DOHH2 (cell line): ENCODE data around the gene LSM5.

Source experiments
- H3F3A ChIP-seq: fragments of 200-600 bp; sonication (generic), shearing (Covaris generic); 2 replicates; pipeline ENCODE4 v1.6.0; 2016; ENCODE audit warnings: antibody characterized with exemption, mild to moderate bottlenecking; ENCODE audit not compliant: control insufficient read depth, insufficient read depth
- H3K27ac ChIP-seq: fragments of 200-600 bp; sonication (generic); 2 replicates; pipeline ENCODE4 v1.5.1; 2014; ENCODE audit warnings: low read depth, mild to moderate bottlenecking, low read length, moderate library complexity
- H3K27me3 ChIP-seq: fragments of 200-600 bp; sonication (generic); 2 replicates; pipeline ENCODE4 v1.6.1; 2014; ENCODE audit warnings: mild to moderate bottlenecking, low read length, mixed read lengths; ENCODE audit not compliant: control insufficient read depth
- H3K36me3 ChIP-seq: fragments of 200-600 bp; sonication (generic); 2 replicates; pipeline ENCODE4 v1.6.1; 2014; ENCODE audit warnings: mild to moderate bottlenecking, low read length, moderate library complexity, mixed read lengths; ENCODE audit not compliant: control insufficient read depth
- H3K4me1 ChIP-seq: fragments of 200-600 bp; sonication (generic); 2 replicates; pipeline ENCODE4 v1.6.1; 2014; ENCODE audit warnings: mild to moderate bottlenecking, low read length, mixed read lengths; ENCODE audit not compliant: control insufficient read depth
- H3K4me2 ChIP-seq: fragments of 200-600 bp; sonication (generic); 2 replicates; pipeline ENCODE4 v1.6.0; 2014; ENCODE audit warnings: mild to moderate bottlenecking, low read length, moderate library complexity
- H3K4me3 ChIP-seq: fragments of 200-600 bp; sonication (generic); 2 replicates; pipeline ENCODE4 v1.5.1; 2014; ENCODE audit warnings: mild to moderate bottlenecking, low read length, mixed read lengths
- H3K79me2 ChIP-seq: fragments of 200-600 bp; sonication (generic); 2 replicates; pipeline ENCODE4 v1.6.1; 2014; ENCODE audit warnings: mild to moderate bottlenecking, low read length, mixed read lengths; ENCODE audit not compliant: control insufficient read depth
- H3K9me2 ChIP-seq: fragments of 200-600 bp; sonication (generic); replicated peaks from 2 replicates; pipeline ENCODE4 v1.6.1; 2014; ENCODE audit warnings: mild to moderate bottlenecking, low read length, mixed read lengths; ENCODE audit not compliant: control insufficient read depth
- H3K9me3 ChIP-seq: fragments of 200-600 bp; sonication (generic); 2 replicates; pipeline ENCODE4 v1.6.1; 2014; ENCODE audit warnings: antibody characterized with exemption, low read length, mixed read lengths; ENCODE audit not compliant: control insufficient read depth, insufficient read depth
- H4K20me1 ChIP-seq: fragments of 200-600 bp; sonication (generic); 2 replicates; pipeline ENCODE4 v1.6.0; 2014; ENCODE audit warnings: low read depth, mild to moderate bottlenecking, antibody characterized with exemption, low read length, moderate library complexity; ENCODE audit not compliant: control insufficient read depth, insufficient read depth
- CTCF ChIP-seq: fragments of 200-600 bp; sonication (generic); IDR thresholded peaks from one replicate; pipeline ENCODE4 v1.5.1; 2014; ENCODE audit warnings: antibody characterized with exemption, mild to moderate bottlenecking, low read depth, low read length; ENCODE audit not compliant: poor library complexity, severe bottlenecking
- EZH2phosphoT487 ChIP-seq: fragments of 200-600 bp; sonication (generic); IDR thresholded peaks from 2 replicates; pipeline ENCODE4 v1.6.1; 2017; ENCODE audit warnings: borderline replicate concordance, mild to moderate bottlenecking, antibody characterized with exemption, low read length, moderate library complexity, mixed read lengths

LSM5 gene

GRCh38 chr7:32531402-32531801, 41.2 kb upstream of the LSM5 start:
- Histone ChIP-seq H3K27me3 (no peaks in the 10 kb centered on the region), H4K20me1 (no peaks in the 10 kb centered on the region), H3K9me2 (no peaks in the 10 kb centered on the region), H3K9me3 (no peaks in the 10 kb centered on the region), H3F3A (no peaks in the 10 kb centered on the region), H3K4me3 (no peak overlapping the region), H3K79me2 (peaks cover 40% of the 10 kb centered on the region), H3K36me3 (peaks cover 11% of the 10 kb centered on the region), H3K4me1 (no peaks in the 10 kb centered on the region), H3K4me2 (no peak overlapping the region), H3K27ac (no peak overlapping the region)
- no peak for TF ChIP-seq EZH2phosphoT487
- no peak for TF ChIP-seq CTCF

- no peaks in the 10 kb centered on the region for H3K9me2 ChIP-seq
- no peak for TF ChIP-seq EZH2phosphoT487
- TF ChIP-seq CTCF = no peak
- H3K4me3 ChIP-seq = no peak overlapping the region
- no peak overlapping the region for H3K4me2 ChIP-seq
- H3K36me3 ChIP-seq = peaks cover 14% of the 10 kb centered on the region; the same call in 1 of the 2 replicates
- peaks cover 45% of the 10 kb centered on the region for H3K79me2 ChIP-seq
- no peaks in the 10 kb centered on the region for H4K20me1 ChIP-seq
- peaks cover 14% of the 10 kb centered on the region; the same call in 1 of the 2 replicates for H3K9me3 ChIP-seq
- H3K27ac ChIP-seq = no peak overlapping the region
- no peaks in the 10 kb centered on the region for H3K27me3 ChIP-seq
- no peaks in the 10 kb centered on the region for H3F3A ChIP-seq
- no peaks in the 10 kb centered on the region for H3K4me1 ChIP-seq
Observed at GRCh38 chr7:32525839-32526238, 35.7 kb upstream of the LSM5 start.

- Histone ChIP-seq H3K27me3 (no peaks in the 10 kb centered on the region), H3K4me1 (no peaks in the 10 kb centered on the region), H3K27ac (no peak overlapping the region), H3K4me3 (no peak overlapping the region), H3K4me2 (no peak overlapping the region), H3K36me3 (peaks cover 25% of the 10 kb centered on the region), H3K79me2 (peaks cover 57% of the 10 kb centered on the region), H3K9me2 (no peaks in the 10 kb centered on the region), H3F3A (no peaks in the 10 kb centered on the region), H4K20me1 (no peaks in the 10 kb centered on the region), H3K9me3 (peaks cover 26% of the 10 kb centered on the region)
- TF ChIP-seq CTCF (no peak), EZH2phosphoT487 (no peak)
Observed at GRCh38 chr7:32524631-32525030, 34.5 kb upstream of the LSM5 start.
